HEK293 (cell line): ENCODE results near the gene FZD10.

Experiments used
- CTCF ChIA-PET: fragments of 350-600 bp; formaldehyde crosslinking; extraction: SDS; loops from one replicate; lab custom pipeline; 2021; ENCODE audit warnings: antibody characterized with exemption; lab: Yijun Ruan, JAX
- POLR2A ChIA-PET: fragments of 300-600 bp; formaldehyde crosslinking; extraction: SDS; loops from one replicate; lab custom pipeline; 2020; ENCODE audit warnings: antibody characterized with exemption, inconsistent platforms; lab: Yijun Ruan, JAX
- H3K27ac ChIP-seq: fragments of 200-500 bp; sonication (Bioruptor generic); 2 replicates; pipeline ENCODE4 v1.5.1; 2014; ENCODE audit warnings: low read depth, low read length, control low read depth, inconsistent platforms; ENCODE audit errors: extremely low read depth
- H3K36me3 ChIP-seq, 2 experiments: fragments of 200-500 bp in 1 of 2; sonication (Bioruptor generic) in 1 of 2; 1 replicate in 1 of 2; 2 replicates in 1 of 2; pipeline ENCODE4 v1.5.1; 2014 to 2017; ENCODE audit warnings: inconsistent platforms in 2 of 2, low read length in 2 of 2; ENCODE audit not compliant: control insufficient read depth in 2 of 2, insufficient read depth in 1 of 2
- H3K4me1 ChIP-seq: fragments of 200-500 bp; sonication (Bioruptor generic); 2 replicates; pipeline ENCODE4 v1.5.1; 2014; ENCODE audit warnings: mild to moderate bottlenecking, low read length, inconsistent platforms; ENCODE audit not compliant: control insufficient read depth, insufficient read depth
- H3K4me3 ChIP-seq: 2 replicates; pipeline ENCODE4 v1.5.1; 2011; ENCODE audit warnings: low read depth, mild to moderate bottlenecking, control low read depth, low read length, moderate library complexity
- H3K9me3 ChIP-seq: fragments of 200-500 bp; sonication (Bioruptor generic); 2 replicates; pipeline ENCODE4 v1.5.1; 2014; ENCODE audit warnings: low read depth, low read length, inconsistent platforms; ENCODE audit not compliant: control insufficient read depth, insufficient read depth
- MZF1 ChIP-seq: fragments of 450-650 bp; formaldehyde crosslinking; IDR thresholded peaks from 2 replicates; pipeline ENCODE4 v1.5.1; 2017; ENCODE audit warnings: missing biosample characterization, missing genetic modification characterization, borderline replicate concordance
- SALL2 ChIP-seq: fragments of 450-650 bp; formaldehyde crosslinking; IDR thresholded peaks from 2 replicates; pipeline ENCODE4 v1.5.0; 2017; ENCODE audit warnings: missing biosample characterization, mild to moderate bottlenecking, missing genetic modification characterization, borderline replicate concordance
- ZBTB17 ChIP-seq: fragments of 450-650 bp; formaldehyde crosslinking; IDR thresholded peaks from 2 replicates; pipeline ENCODE4 v1.5.1; 2016; ENCODE audit warnings: missing biosample characterization, missing genetic modification characterization
- ZNF16 ChIP-seq: fragments of 450-650 bp; formaldehyde crosslinking; IDR thresholded peaks from 2 replicates; pipeline ENCODE4 v1.5.1; 2016; ENCODE audit warnings: low read depth, missing biosample characterization, missing genetic modification characterization
- ZNF426 ChIP-seq: fragments of 450-650 bp; formaldehyde crosslinking; IDR thresholded peaks from 2 replicates; pipeline ENCODE4 v1.5.1; 2017; ENCODE audit warnings: missing biosample characterization, missing genetic modification characterization, mild to moderate bottlenecking, inconsistent platforms, moderate library complexity
- ZNF473 ChIP-seq: fragments of 450-650 bp; formaldehyde crosslinking; IDR thresholded peaks from 2 replicates; pipeline ENCODE4 v1.5.1; 2017; ENCODE audit warnings: missing biosample characterization, missing genetic modification characterization
- ZNF521 ChIP-seq: fragments of 450-650 bp; formaldehyde crosslinking; IDR thresholded peaks from 2 replicates; pipeline ENCODE4 v1.5.1; 2017; ENCODE audit warnings: missing biosample characterization, mild to moderate bottlenecking, missing genetic modification characterization
- ZNF558 ChIP-seq: fragments of 450-650 bp; formaldehyde crosslinking; IDR thresholded peaks from 2 replicates; pipeline ENCODE4 v1.5.1; 2016; ENCODE audit warnings: missing biosample characterization, missing genetic modification characterization
- ZNF560 ChIP-seq: fragments of 450-650 bp; formaldehyde crosslinking; IDR thresholded peaks from 2 replicates; pipeline ENCODE4 v1.5.1; 2017; ENCODE audit warnings: missing biosample characterization, missing genetic modification characterization, borderline replicate concordance
- ZNF76 ChIP-seq: fragments of 450-650 bp; formaldehyde crosslinking; IDR thresholded peaks from 2 replicates; pipeline ENCODE4; 2016; ENCODE audit warnings: low read depth, missing biosample characterization, missing genetic modification characterization, borderline replicate concordance
- TF ChIP-seq, protein P1 (sequence below): fragments of 450-650 bp; formaldehyde crosslinking; IDR thresholded peaks from 2 replicates; pipeline ENCODE4; 2016; ENCODE audit warnings: missing biosample characterization, missing genetic modification characterization
- TF ChIP-seq, protein P2 (sequence below): fragments of 450-650 bp; formaldehyde crosslinking; IDR thresholded peaks from 2 replicates; pipeline ENCODE4 v1.5.1; 2016; ENCODE audit warnings: missing biosample characterization, missing genetic modification characterization
- TF ChIP-seq, protein P3 (sequence below): fragments of 450-650 bp; formaldehyde crosslinking; IDR thresholded peaks from 2 replicates; pipeline ENCODE4 v1.5.1; 2017; ENCODE audit warnings: missing biosample characterization, missing genetic modification characterization
- TF ChIP-seq, protein P4 (sequence below): fragments of 450-650 bp; formaldehyde crosslinking; IDR thresholded peaks from 2 replicates; pipeline ENCODE4 v1.5.1; 2016; ENCODE audit warnings: missing biosample characterization, missing genetic modification characterization, low read depth
- TF ChIP-seq, protein P5 (sequence below): fragments of 450-650 bp; formaldehyde crosslinking; IDR thresholded peaks from 2 replicates; pipeline ENCODE4 v1.5.1; 2016; ENCODE audit warnings: missing biosample characterization, missing genetic modification characterization
- TF ChIP-seq, protein P6 (sequence below): fragments of 450-650 bp; formaldehyde crosslinking; IDR thresholded peaks from 2 replicates; pipeline ENCODE4 v1.5.1; 2016; ENCODE audit warnings: missing biosample characterization, missing genetic modification characterization, borderline replicate concordance
- TF ChIP-seq, protein P7 (sequence below): fragments of 450-650 bp; IDR thresholded peaks from 2 replicates; pipeline ENCODE4 v1.5.1; 2018; ENCODE audit warnings: missing biosample characterization, mild to moderate bottlenecking, missing genetic modification characterization

FZD10 gene

DNA sequence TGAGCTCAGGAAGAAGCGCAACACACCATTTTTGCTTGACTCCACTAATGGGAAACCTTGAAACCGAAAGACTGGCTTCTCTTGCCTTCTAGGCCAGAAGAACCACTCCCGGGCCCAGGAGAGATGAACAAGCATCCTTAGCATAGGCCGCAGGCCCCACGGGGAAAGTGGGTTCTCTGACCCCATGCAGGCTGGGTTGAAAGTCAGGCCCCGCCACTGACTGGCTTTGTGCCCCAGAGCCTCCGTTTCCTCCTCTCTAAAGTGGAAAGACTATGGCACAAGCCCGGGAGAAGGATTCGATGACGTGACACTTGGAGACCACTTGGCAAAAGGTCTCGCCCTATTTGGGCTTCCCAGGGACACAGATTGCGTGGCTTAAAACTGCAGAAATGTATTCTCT lies 9.9 kb upstream of the FZD10 start (continued):
- TF ChIP-seq, protein P1, sequence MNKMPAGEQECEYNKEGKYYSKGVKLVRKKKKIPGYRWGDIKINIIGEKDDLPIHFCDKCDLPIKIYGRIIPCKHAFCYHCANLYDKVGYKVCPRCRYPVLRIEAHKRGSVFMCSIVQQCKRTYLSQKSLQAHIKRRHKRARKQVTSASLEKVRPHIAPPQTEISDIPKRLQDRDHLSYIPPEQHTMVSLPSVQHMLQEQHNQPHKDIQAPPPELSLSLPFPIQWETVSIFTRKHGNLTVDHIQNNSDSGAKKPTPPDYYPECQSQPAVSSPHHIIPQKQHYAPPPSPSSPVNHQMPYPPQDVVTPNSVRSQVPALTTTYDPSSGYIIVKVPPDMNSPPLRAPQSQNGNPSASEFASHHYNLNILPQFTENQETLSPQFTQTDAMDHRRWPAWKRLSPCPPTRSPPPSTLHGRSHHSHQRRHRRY (tag by site-specific recombination) = no peak
- TF ChIP-seq SALL2 (tag by site-specific recombination) = no peak
- TF ChIP-seq, protein P2, sequence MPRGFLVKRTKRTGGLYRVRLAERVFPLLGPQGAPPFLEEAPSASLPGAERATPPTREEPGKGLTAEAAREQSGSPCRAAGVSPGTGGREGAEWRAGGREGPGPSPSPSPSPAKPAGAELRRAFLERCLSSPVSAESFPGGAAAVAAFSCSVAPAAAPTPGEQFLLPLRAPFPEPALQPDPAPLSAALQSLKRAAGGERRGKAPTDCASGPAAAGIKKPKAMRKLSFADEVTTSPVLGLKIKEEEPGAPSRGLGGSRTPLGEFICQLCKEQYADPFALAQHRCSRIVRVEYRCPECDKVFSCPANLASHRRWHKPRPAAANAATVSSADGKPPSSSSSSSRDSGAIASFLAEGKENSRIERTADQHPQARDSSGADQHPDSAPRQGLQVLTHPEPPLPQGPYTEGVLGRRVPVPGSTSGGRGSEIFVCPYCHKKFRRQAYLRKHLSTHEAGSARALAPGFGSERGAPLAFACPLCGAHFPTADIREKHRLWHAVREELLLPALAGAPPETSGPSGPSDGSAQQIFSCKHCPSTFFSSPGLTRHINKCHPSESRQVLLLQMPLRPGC (tag by site-specific recombination) = no peak
- no peak for TF ChIP-seq ZNF76 (tag by site-specific recombination)
- TF ChIP-seq MZF1 = no peak
- no peak for TF ChIP-seq ZNF16 (tag by site-specific recombination)

DNA sequence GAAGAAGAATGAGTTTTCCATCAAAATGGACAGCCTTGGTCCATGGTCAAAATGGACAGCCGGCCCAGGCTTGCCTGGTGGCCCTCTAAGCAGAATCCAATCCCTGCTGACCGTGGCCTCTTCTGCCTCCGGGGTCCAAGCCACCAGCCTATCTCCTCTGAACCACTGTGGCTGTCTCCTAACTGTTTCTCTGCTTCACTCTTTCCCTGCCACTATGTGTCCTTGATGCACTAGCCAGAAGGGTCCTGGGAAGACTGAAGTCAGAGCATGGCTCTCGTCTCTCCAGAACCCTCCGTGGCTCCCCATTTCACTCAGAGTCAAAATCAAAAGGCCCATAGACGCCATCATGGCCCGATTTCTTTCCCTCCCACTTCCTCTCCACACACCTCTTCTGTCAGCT lies 8.5 kb upstream of the FZD10 start:
- Histone ChIP-seq H3K4me1 (no peaks in the 10 kb centered on the region), H3K27ac (no peak overlapping the region), H3K4me3 (no peak overlapping the region), H3K36me3 (peaks cover 0 to 27% of the 10 kb centered on the region in 2 experiments; a peak in 1 of 3 replicates), H3K9me3 (no peaks in the 10 kb centered on the region)
- ChIA-PET CTCF (no interaction called here), POLR2A (no interaction called here)
- TF ChIP-seq ZNF521 (tag by site-specific recombination) = no peak
- TF ChIP-seq, protein P3, sequence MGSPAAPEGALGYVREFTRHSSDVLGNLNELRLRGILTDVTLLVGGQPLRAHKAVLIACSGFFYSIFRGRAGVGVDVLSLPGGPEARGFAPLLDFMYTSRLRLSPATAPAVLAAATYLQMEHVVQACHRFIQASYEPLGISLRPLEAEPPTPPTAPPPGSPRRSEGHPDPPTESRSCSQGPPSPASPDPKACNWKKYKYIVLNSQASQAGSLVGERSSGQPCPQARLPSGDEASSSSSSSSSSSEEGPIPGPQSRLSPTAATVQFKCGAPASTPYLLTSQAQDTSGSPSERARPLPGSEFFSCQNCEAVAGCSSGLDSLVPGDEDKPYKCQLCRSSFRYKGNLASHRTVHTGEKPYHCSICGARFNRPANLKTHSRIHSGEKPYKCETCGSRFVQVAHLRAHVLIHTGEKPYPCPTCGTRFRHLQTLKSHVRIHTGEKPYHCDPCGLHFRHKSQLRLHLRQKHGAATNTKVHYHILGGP (tag by site-specific recombination) = no peak
- TF ChIP-seq, protein P4, sequence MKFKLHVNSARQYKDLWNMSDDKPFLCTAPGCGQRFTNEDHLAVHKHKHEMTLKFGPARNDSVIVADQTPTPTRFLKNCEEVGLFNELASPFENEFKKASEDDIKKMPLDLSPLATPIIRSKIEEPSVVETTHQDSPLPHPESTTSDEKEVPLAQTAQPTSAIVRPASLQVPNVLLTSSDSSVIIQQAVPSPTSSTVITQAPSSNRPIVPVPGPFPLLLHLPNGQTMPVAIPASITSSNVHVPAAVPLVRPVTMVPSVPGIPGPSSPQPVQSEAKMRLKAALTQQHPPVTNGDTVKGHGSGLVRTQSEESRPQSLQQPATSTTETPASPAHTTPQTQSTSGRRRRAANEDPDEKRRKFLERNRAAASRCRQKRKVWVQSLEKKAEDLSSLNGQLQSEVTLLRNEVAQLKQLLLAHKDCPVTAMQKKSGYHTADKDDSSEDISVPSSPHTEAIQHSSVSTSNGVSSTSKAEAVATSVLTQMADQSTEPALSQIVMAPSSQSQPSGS = no peak
- no peak for TF ChIP-seq ZNF426
- no peak for TF ChIP-seq ZBTB17 (tag by site-specific recombination)

DNA sequence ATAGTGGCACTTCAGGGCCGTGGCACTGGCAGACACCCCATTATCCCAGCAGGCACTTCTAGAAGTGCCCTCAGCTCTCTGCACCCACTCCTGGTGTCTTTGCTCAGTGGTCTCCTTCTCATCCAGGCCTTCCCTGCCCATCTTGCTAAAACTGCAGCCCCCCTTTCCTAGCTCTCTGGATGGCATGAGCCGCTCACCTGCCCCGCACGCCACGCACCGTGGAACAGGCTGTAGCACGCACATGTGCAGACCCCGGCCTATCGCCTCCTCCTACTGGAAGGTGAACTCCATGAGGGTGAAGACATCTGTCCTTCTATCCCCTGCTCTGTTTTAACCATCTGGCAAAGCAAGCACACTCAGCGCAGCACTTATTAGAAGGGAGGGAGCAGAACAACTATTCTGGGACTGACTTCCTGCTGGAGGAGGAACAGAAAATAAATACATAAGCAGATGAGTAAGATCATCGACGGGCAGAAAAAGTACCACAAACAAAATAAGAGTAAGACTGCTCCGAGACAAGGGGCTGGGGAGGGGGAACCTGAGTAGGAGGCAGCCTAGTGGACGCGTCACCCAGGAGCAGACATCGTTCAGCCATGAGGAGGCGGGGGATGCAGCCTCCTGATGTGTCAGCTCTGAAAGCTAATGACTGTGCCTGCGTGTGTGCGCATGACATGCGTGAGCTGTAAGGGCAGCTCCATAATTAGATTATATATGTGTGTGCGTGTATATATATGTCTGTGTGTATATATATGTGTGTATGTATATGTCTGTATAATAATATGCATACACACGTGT lies 7.8 kb upstream of the FZD10 start:
- H3K4me1 ChIP-seq = no peaks in the 10 kb centered on the region
- H3K9me3 ChIP-seq = no peaks in the 10 kb centered on the region
- no peak overlapping the region for H3K27ac ChIP-seq
- H3K36me3 ChIP-seq = peaks cover 0 to 27% of the 10 kb centered on the region in 2 experiments; a peak in 1 of 3 replicates
- no peak overlapping the region for H3K4me3 ChIP-seq
- CTCF ChIA-PET = no interaction called here
- POLR2A ChIA-PET = no interaction called here
- TF ChIP-seq, protein P5, sequence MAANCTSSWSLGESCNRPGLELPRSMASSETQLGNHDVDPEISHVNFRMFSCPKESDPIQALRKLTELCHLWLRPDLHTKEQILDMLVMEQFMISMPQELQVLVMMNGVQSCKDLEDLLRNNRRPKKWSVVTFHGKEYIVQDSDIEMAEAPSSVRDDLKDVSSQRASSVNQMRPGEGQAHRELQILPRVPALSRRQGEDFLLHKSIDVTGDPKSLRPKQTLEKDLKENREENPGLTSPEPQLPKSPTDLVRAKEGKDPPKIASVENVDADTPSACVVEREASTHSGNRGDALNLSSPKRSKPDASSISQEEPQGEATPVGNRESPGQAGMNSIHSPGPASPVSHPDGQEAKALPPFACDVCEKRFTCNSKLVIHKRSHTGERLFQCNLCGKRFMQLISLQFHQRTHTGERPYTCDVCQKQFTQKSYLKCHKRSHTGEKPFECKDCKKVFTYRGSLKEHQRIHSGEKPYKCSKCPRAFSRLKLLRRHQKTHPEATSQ (tag by site-specific recombination) = no peak
- TF ChIP-seq ZNF473 (no peak), ZNF558 (no peak), ZNF560 (tag by site-specific recombination) (no peak)
- TF ChIP-seq, protein P6, sequence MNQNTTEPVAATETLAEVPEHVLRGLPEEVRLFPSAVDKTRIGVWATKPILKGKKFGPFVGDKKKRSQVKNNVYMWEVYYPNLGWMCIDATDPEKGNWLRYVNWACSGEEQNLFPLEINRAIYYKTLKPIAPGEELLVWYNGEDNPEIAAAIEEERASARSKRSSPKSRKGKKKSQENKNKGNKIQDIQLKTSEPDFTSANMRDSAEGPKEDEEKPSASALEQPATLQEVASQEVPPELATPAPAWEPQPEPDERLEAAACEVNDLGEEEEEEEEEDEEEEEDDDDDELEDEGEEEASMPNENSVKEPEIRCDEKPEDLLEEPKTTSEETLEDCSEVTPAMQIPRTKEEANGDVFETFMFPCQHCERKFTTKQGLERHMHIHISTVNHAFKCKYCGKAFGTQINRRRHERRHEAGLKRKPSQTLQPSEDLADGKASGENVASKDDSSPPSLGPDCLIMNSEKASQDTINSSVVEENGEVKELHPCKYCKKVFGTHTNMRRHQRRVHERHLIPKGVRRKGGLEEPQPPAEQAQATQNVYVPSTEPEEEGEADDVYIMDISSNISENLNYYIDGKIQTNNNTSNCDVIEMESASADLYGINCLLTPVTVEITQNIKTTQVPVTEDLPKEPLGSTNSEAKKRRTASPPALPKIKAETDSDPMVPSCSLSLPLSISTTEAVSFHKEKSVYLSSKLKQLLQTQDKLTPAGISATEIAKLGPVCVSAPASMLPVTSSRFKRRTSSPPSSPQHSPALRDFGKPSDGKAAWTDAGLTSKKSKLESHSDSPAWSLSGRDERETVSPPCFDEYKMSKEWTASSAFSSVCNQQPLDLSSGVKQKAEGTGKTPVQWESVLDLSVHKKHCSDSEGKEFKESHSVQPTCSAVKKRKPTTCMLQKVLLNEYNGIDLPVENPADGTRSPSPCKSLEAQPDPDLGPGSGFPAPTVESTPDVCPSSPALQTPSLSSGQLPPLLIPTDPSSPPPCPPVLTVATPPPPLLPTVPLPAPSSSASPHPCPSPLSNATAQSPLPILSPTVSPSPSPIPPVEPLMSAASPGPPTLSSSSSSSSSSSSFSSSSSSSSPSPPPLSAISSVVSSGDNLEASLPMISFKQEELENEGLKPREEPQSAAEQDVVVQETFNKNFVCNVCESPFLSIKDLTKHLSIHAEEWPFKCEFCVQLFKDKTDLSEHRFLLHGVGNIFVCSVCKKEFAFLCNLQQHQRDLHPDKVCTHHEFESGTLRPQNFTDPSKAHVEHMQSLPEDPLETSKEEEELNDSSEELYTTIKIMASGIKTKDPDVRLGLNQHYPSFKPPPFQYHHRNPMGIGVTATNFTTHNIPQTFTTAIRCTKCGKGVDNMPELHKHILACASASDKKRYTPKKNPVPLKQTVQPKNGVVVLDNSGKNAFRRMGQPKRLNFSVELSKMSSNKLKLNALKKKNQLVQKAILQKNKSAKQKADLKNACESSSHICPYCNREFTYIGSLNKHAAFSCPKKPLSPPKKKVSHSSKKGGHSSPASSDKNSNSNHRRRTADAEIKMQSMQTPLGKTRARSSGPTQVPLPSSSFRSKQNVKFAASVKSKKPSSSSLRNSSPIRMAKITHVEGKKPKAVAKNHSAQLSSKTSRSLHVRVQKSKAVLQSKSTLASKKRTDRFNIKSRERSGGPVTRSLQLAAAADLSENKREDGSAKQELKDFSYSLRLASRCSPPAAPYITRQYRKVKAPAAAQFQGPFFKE (tag by site-specific recombination) = no peak
- TF ChIP-seq, protein P7, sequence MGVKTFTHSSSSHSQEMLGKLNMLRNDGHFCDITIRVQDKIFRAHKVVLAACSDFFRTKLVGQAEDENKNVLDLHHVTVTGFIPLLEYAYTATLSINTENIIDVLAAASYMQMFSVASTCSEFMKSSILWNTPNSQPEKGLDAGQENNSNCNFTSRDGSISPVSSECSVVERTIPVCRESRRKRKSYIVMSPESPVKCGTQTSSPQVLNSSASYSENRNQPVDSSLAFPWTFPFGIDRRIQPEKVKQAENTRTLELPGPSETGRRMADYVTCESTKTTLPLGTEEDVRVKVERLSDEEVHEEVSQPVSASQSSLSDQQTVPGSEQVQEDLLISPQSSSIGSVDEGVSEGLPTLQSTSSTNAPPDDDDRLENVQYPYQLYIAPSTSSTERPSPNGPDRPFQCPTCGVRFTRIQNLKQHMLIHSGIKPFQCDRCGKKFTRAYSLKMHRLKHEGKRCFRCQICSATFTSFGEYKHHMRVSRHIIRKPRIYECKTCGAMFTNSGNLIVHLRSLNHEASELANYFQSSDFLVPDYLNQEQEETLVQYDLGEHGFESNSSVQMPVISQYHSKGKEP = no peak
